Parathyroid adenoma (tissue), 2 donors: Measurements from ENCODE around the gene NMUR1.

Source experiments
- H2AFZ ChIP-seq: fragments of 300-600 bp; sonication (generic); one replicate; pipeline ENCODE4 v1.7.0; 2017; ENCODE audit warnings: antibody characterized with exemption, mild to moderate bottlenecking
- H3K27ac ChIP-seq: fragments of 300-600 bp; sonication (generic); one replicate; pipeline ENCODE4 v1.7.0; 2017
- H3K27me3 ChIP-seq: fragments of 300-600 bp; sonication (generic); one replicate; pipeline ENCODE4 v1.7.0; 2017; ENCODE audit warnings: low read length; ENCODE audit not compliant: control insufficient read depth, insufficient read depth
- H3K36me3 ChIP-seq: fragments of 300-600 bp; sonication (generic); one replicate; pipeline ENCODE4 v1.7.0; 2017; ENCODE audit warnings: low read length; ENCODE audit not compliant: control insufficient read depth, insufficient read depth
- H3K4me1 ChIP-seq: fragments of 300-600 bp; sonication (generic); one replicate; pipeline ENCODE4 v1.7.0; 2017; ENCODE audit warnings: control low read depth
- H3K4me2 ChIP-seq: fragments of 300-600 bp; sonication (generic); one replicate; pipeline ENCODE4 v1.7.0; 2017; ENCODE audit warnings: low read length
- H3K4me3 ChIP-seq: fragments of 300-600 bp; sonication (generic); one replicate; pipeline ENCODE4 v1.7.0; 2017; ENCODE audit warnings: low read depth, low read length
- H3K79me2 ChIP-seq: fragments of 300-600 bp; sonication (generic); one replicate; pipeline ENCODE4 v1.7.0; 2017; ENCODE audit warnings: control low read depth
- H3K9ac ChIP-seq: fragments of 300-600 bp; sonication (generic); one replicate; pipeline ENCODE4 v1.7.0; 2017; ENCODE audit warnings: mild to moderate bottlenecking
- H3K9me3 ChIP-seq: fragments of 300-600 bp; sonication (generic); one replicate; pipeline ENCODE4 v1.7.0; 2017; ENCODE audit warnings: low read length; ENCODE audit not compliant: control insufficient read depth
- CTCF ChIP-seq: fragments of 300-600 bp; sonication (generic); IDR thresholded peaks from one replicate; pipeline ENCODE4 v1.7.0; 2017; ENCODE audit warnings: antibody characterized with exemption, mild to moderate bottlenecking
- donor health status: primary hyperparathyroidism.

NMUR1 gene

DNA sequence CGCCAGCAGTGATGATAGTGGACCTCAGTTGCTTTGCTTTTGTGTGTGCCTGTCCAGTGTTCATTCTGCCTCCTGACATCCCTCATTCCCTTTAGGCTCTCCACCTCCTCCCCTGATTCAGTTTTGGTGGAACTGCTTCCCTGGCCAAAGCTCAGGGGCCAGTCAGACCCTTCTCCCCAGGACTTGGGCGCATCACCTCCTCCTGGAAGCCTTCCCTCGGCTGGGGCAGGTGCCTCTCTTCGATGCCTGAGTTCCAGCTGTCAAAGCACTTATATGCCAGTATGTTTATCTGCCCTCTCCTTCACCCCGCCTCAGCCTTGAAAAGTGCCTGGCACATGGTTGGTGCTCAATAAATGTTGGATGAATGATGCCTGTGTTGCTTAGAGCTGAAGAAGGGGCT is 11.5 kb downstream of the NMUR1 start:
- peak overlapping the region; percentile 39 for H2AFZ ChIP-seq
- no peak for TF ChIP-seq CTCF
- no peak overlapping the region for H3K4me3 ChIP-seq
- H3K4me1 ChIP-seq, result peaks cover 2% of the 10 kb centered on the region
- H3K79me2 ChIP-seq, result no peaks in the 10 kb centered on the region
- no peak overlapping the region for H3K9ac ChIP-seq
- no peaks in the 10 kb centered on the region for H3K27me3 ChIP-seq
- no peak overlapping the region for H3K27ac ChIP-seq
- no peaks in the 10 kb centered on the region for H3K36me3 ChIP-seq
- H3K9me3 ChIP-seq, result peaks cover 4% of the 10 kb centered on the region
- H3K4me2 ChIP-seq, result no peak overlapping the region

DNA sequence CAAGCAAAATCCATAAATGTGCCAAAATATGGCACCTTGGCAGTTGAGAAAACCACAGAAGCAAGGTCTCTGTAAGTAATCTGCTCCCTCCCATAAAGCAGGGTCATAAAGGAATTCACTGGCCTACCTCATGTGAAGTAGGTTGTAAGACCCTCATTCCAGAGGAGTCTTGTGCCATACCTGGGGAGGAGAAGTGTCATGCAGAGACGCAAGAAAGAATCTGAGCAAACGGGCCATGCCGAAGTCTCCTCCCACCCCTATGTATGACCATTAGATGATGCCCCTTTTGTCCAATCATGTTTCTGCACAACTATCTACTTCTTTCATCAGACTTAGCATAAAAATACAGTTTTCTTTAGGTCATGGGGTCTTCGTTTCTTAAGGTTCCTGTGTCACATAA is 14.6 kb downstream of the NMUR1 start:
- Histone ChIP-seq H3K79me2 (no peaks in the 10 kb centered on the region), H3K4me1 (peaks cover 2% of the 10 kb centered on the region), H2AFZ (no peak overlapping the region), H3K4me3 (no peak overlapping the region), H3K27ac (no peak overlapping the region), H3K4me2 (no peak overlapping the region), H3K27me3 (no peaks in the 10 kb centered on the region), H3K36me3 (no peaks in the 10 kb centered on the region), H3K9me3 (peaks cover 4% of the 10 kb centered on the region), H3K9ac (no peak overlapping the region)
- no peak for TF ChIP-seq CTCF

- peak overlapping the region; percentile 97 for H2AFZ ChIP-seq
- no peak for TF ChIP-seq CTCF
- peaks cover 4% of the 10 kb centered on the region for H3K9me3 ChIP-seq
- peaks cover 2% of the 10 kb centered on the region for H3K4me1 ChIP-seq
- no peaks in the 10 kb centered on the region for H3K27me3 ChIP-seq
- peak overlapping the region; percentile 91 for H3K27ac ChIP-seq
- no peaks in the 10 kb centered on the region for H3K79me2 ChIP-seq
- H3K4me2 ChIP-seq, result peak overlapping the region; percentile 99
- peak overlapping the region; percentile 87 for H3K4me3 ChIP-seq
- no peaks in the 10 kb centered on the region for H3K36me3 ChIP-seq
- H3K9ac ChIP-seq, result no peak overlapping the region
Measured at GRCh38 chr2:231514951-231515297, 15.3 kb downstream of the NMUR1 start.

DNA sequence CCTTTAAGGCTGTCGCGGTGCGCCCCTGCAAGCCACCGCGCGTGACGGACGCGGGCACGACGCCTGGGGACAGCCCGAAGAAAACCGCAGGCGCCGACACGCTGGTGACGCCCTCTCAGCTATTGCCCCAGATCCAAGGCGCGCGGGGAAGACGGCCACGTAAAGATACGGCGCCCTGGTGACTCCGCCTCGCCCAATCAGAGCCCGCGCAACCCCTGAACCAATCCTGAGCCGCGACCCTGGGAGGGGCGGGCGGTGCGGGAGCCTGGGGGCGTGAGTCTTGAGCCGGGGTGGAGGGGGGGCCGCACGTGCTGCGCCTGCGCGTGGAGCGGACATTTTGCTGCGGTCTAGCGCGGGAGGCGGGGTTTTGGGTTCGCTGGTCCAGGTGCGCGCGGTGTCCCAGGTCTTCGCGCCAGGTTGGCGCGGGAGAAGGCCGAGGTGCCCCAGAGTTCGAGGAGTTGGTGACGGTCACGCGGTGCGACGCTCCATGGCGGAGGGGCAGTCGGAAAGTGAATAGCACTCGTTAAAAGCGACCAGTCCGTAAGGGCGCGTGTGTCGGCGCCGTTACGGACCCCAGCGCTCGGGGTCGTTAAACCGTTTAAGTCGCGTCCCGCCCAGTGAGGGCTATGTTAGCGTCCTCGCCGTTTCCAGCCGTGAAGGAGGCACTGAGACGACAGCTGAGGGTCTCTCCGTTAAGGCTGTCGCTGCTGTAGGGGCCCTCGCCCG is 15.9 kb downstream of the NMUR1 start:
- Histone ChIP-seq H3K27me3 (no peaks in the 10 kb centered on the region), H3K4me3 (peak overlapping the region; percentile 87), H3K27ac (peak overlapping the region; percentile 91), H2AFZ (peak overlapping the region; percentile 97), H3K4me2 (peak overlapping the region; percentile 99), H3K79me2 (no peaks in the 10 kb centered on the region), H3K9ac (peak overlapping the region; percentile 31), H3K4me1 (peaks cover 2% of the 10 kb centered on the region), H3K36me3 (no peaks in the 10 kb centered on the region), H3K9me3 (peaks cover 4% of the 10 kb centered on the region)
- TF ChIP-seq CTCF, result no peak

- H3K9me3 ChIP-seq, result peaks cover 4% of the 10 kb centered on the region
- peak overlapping the region; percentile 82 for H3K4me2 ChIP-seq
- no peaks in the 10 kb centered on the region for H3K27me3 ChIP-seq
- peak overlapping the region; percentile 87 for H3K4me3 ChIP-seq
- peak overlapping the region; percentile 31 for H3K9ac ChIP-seq
- no peak for TF ChIP-seq CTCF
- H3K79me2 ChIP-seq, result no peaks in the 10 kb centered on the region
- H3K4me1 ChIP-seq, result peaks cover 2% of the 10 kb centered on the region
- no peaks in the 10 kb centered on the region for H3K36me3 ChIP-seq
- H2AFZ ChIP-seq, result peak overlapping the region; percentile 97
- peak overlapping the region; percentile 91 for H3K27ac ChIP-seq
Measured at GRCh38 chr2:231513746-231514224, 16.5 kb downstream of the NMUR1 start.
